GM23338 (cell line): ENCODE results near the gene CERT1. TPM values are rescaled to one million over a fixed set of nuclear protein-coding genes. Genes with fewer than 3 reads are reported as not detected.

Experiments used
- ATAC-seq: fragments of 200-7000 bp; cut with Tn5 transposase; 3 replicates; pipeline ENCODE4 v1.9.1; 2020
- DNase-seq: peaks from one replicate; pipeline ENCODE4 v3.0.0-alpha.2; 2015; ENCODE audit warnings: low spot score
- H2AFZ ChIP-seq: fragments of 200-600 bp; sonication (generic); 2 replicates; pipeline ENCODE4 v1.8.0; 2016; ENCODE audit warnings: antibody characterized with exemption, mild to moderate bottlenecking, moderate library complexity
- H3F3A ChIP-seq: fragments of 200-600 bp; sonication (generic); replicated peaks from 2 replicates; pipeline ENCODE4 v1.8.0; 2017; ENCODE audit warnings: antibody characterized with exemption, mixed run types, low read depth
- H3K27ac ChIP-seq: fragments of 200-600 bp; sonication (generic); 2 replicates; pipeline ENCODE4 v1.6.1; 2016; ENCODE audit warnings: low read depth
- H3K27me3 ChIP-seq: fragments of 200-600 bp; sonication (generic); 2 replicates; pipeline ENCODE4 v1.8.0; 2016; ENCODE audit warnings: mild to moderate bottlenecking, mixed run types, moderate library complexity; ENCODE audit not compliant: insufficient read depth
- H3K36me3 ChIP-seq: fragments of 200-600 bp; sonication (generic); 2 replicates; pipeline ENCODE4 v1.8.0; 2016; ENCODE audit warnings: mild to moderate bottlenecking; ENCODE audit not compliant: insufficient read depth
- H3K4me1 ChIP-seq: fragments of 200-600 bp; sonication (generic); 2 replicates; pipeline ENCODE4 v1.8.0; 2016; ENCODE audit warnings: mild to moderate bottlenecking, moderate library complexity; ENCODE audit not compliant: insufficient read depth
- H3K4me2 ChIP-seq: fragments of 200-600 bp; sonication (generic); 2 replicates; pipeline ENCODE4 v1.7.1; 2017; ENCODE audit warnings: mixed run types
- H3K4me3 ChIP-seq: fragments of 200-600 bp; sonication (generic); 2 replicates; pipeline ENCODE4 v1.6.1; 2016; ENCODE audit warnings: mixed run types
- H3K79me2 ChIP-seq: fragments of 200-600 bp; sonication (generic); replicated peaks from 2 replicates; pipeline ENCODE4 v1.8.0; 2017; ENCODE audit warnings: mild to moderate bottlenecking; ENCODE audit not compliant: insufficient read depth
- H3K9me2 ChIP-seq: fragments of 200-600 bp; sonication (generic); 2 replicates; pipeline ENCODE4 v1.8.0; 2017; ENCODE audit not compliant: insufficient read depth
- H4K20me1 ChIP-seq: fragments of 200-600 bp; sonication (generic); replicated peaks from 2 replicates; pipeline ENCODE4 v1.8.0; 2017; ENCODE audit warnings: mild to moderate bottlenecking; ENCODE audit not compliant: insufficient read depth
- H3K27ac Mint-ChIP-seq: 2 replicates; pipeline ENCODE4 v1.8.0; 2020; ENCODE audit warnings: inconsistent platforms, mild to moderate bottlenecking, moderate library complexity, mixed read lengths
- H3K27me3 Mint-ChIP-seq: 3 replicates; pipeline ENCODE4 v1.8.0; 2022; ENCODE audit warnings: low read depth, mild to moderate bottlenecking, moderate library complexity, mixed read lengths, inconsistent platforms; ENCODE audit not compliant: insufficient read depth, poor library complexity
- H3K36me3 Mint-ChIP-seq: 3 replicates; pipeline ENCODE4 v1.8.0; 2021; ENCODE audit warnings: low read depth, mild to moderate bottlenecking, inconsistent platforms, moderate library complexity, mixed read lengths
- H3K4me1 Mint-ChIP-seq: 3 replicates; pipeline ENCODE4 v1.8.0; 2020; ENCODE audit warnings: mild to moderate bottlenecking, inconsistent platforms, mixed read lengths
- H3K4me3 Mint-ChIP-seq: 3 replicates; pipeline ENCODE4 v1.8.0; 2021; ENCODE audit warnings: moderate library complexity, mild to moderate bottlenecking, inconsistent platforms, mixed read lengths
- H3K9me3 Mint-ChIP-seq: 3 replicates; pipeline ENCODE4 v1.8.0; 2020; ENCODE audit warnings: moderate library complexity, mild to moderate bottlenecking, inconsistent platforms, mixed read lengths
- CREB1 ChIP-seq: fragments of 250-450 bp; sonication (Bioruptor Pico); IDR thresholded peaks from 2 replicates; pipeline ENCODE4 v1.5.0; 2020; ENCODE audit warnings: low read depth, mild to moderate bottlenecking, moderate library complexity
- EZH2phosphoT487 ChIP-seq: fragments of 200-600 bp; sonication (generic); IDR thresholded peaks from one replicate; pipeline ENCODE4 v1.8.1; 2018; ENCODE audit warnings: antibody characterized with exemption; ENCODE audit not compliant: unreplicated experiment
- ZNF114 ChIP-seq: fragments of 250-450 bp; sonication (Bioruptor Pico); IDR thresholded peaks from 2 replicates; pipeline ENCODE4 v1.5.0; 2020; ENCODE audit warnings: mild to moderate bottlenecking, moderate library complexity
- polyA plus RNA-seq: library from polyadenylated mRNA; unstranded; fragments of >200 nt; fragmentation: Nextera tagmentation; extraction: Ambion mirVana; gene quantifications from 2 replicates; pipeline ENCODE4 v1.2.1, GENCODE V29; 2016
- total RNA-seq: library from RNA; depleted of rRNA; stranded (reverse); fragments of >200 nt; shearing (Covaris generic); gene quantifications from 2 replicates; pipeline ENCODE4 v1.2.3, GENCODE V29; 2014
- TF ChIP-seq, protein P1 (sequence below): IDR thresholded peaks from one replicate; pipeline ENCODE4 v1.6.1; 2018; ENCODE audit warnings: antibody characterized with exemption; ENCODE audit not compliant: unreplicated experiment
- TF ChIP-seq, protein P2 (sequence below): IDR thresholded peaks from 2 replicates; pipeline ENCODE4 v1.6.1; 2016; ENCODE audit warnings: antibody characterized with exemption
- TF ChIP-seq, protein P3 (sequence below), 2 experiments: fragments of 200-600 bp in 1 of 2; sonication (generic) in 1 of 2; conservative IDR thresholded peaks; 2 replicates each; pipeline versions ENCODE4 v1.5.1 to v1.6.1; 2016 to 2017; ENCODE audit warnings: antibody characterized with exemption in 2 of 2, low read depth in 2 of 2, mild to moderate bottlenecking in 2 of 2, moderate library complexity in 1 of 2
- TF ChIP-seq, protein P4 (sequence below): fragments of 250-450 bp; sonication (Bioruptor Pico); IDR thresholded peaks from 2 replicates; pipeline ENCODE4 v1.5.0; 2020; ENCODE audit warnings: mild to moderate bottlenecking, moderate library complexity

CERT1 gene
- total and polyA plus RNA-seq, 2 experiments from 2014 or later = 36.5 to 40.7 TPM

- TF ChIP-seq, protein P1, sequence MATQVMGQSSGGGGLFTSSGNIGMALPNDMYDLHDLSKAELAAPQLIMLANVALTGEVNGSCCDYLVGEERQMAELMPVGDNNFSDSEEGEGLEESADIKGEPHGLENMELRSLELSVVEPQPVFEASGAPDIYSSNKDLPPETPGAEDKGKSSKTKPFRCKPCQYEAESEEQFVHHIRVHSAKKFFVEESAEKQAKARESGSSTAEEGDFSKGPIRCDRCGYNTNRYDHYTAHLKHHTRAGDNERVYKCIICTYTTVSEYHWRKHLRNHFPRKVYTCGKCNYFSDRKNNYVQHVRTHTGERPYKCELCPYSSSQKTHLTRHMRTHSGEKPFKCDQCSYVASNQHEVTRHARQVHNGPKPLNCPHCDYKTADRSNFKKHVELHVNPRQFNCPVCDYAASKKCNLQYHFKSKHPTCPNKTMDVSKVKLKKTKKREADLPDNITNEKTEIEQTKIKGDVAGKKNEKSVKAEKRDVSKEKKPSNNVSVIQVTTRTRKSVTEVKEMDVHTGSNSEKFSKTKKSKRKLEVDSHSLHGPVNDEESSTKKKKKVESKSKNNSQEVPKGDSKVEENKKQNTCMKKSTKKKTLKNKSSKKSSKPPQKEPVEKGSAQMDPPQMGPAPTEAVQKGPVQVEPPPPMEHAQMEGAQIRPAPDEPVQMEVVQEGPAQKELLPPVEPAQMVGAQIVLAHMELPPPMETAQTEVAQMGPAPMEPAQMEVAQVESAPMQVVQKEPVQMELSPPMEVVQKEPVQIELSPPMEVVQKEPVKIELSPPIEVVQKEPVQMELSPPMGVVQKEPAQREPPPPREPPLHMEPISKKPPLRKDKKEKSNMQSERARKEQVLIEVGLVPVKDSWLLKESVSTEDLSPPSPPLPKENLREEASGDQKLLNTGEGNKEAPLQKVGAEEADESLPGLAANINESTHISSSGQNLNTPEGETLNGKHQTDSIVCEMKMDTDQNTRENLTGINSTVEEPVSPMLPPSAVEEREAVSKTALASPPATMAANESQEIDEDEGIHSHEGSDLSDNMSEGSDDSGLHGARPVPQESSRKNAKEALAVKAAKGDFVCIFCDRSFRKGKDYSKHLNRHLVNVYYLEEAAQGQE = no peak
- TF ChIP-seq ZNF114 (CRISPR knock-in tag) (no peak), EZH2phosphoT487 (no peak)
- TF ChIP-seq, protein P2, sequence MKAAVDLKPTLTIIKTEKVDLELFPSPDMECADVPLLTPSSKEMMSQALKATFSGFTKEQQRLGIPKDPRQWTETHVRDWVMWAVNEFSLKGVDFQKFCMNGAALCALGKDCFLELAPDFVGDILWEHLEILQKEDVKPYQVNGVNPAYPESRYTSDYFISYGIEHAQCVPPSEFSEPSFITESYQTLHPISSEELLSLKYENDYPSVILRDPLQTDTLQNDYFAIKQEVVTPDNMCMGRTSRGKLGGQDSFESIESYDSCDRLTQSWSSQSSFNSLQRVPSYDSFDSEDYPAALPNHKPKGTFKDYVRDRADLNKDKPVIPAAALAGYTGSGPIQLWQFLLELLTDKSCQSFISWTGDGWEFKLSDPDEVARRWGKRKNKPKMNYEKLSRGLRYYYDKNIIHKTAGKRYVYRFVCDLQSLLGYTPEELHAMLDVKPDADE = no peak
Measured at GRCh38 chr5:75510417-75510835, 1.0 kb downstream of the CERT1 start (continued).

DNA sequence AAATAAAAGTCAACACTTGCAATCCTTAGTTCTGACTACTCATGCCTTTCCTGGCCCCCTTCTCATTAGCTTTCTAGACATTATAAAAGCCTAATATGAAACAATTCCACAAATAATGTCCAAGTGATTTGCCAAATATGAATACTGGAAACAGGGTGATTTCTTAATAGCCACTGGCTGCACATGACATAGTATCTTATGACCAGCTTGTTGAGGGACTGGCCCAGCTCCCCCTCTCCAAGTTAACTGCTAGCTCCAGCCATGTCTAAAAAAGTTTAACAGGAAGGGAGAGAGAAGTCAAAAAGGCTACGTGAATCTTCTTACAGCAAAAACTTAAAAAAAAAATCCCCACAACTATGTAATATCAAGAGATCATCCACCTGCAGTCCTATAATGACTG lies 1.5 kb downstream of the CERT1 start:
- Histone ChIP-seq H3K79me2 (peaks cover 57% of the 10 kb centered on the region), H3K9me2 (no peaks in the 10 kb centered on the region), H3K4me3 (peak overlapping the region; percentile 62), H2AFZ (no peak overlapping the region), H3K27me3 (no peaks in the 10 kb centered on the region), H3K4me1 (peaks cover 15% of the 10 kb centered on the region; the same call in 1 of the 2 replicates), H3K27ac (no peak overlapping the region), H4K20me1 (no peaks in the 10 kb centered on the region; the same call in 1 of the 2 replicates), H3F3A (no peaks in the 10 kb centered on the region), H3K36me3 (no peaks in the 10 kb centered on the region), H3K4me2 (peak overlapping the region; percentile 93)
- Mint-ChIP-seq H3K9me3 (no peaks in the 10 kb centered on the region; the same call in 2 of the 3 replicates), H3K4me1 (peaks cover 16% of the 10 kb centered on the region), H3K27me3 (peaks cover 19% of the 10 kb centered on the region), H3K4me3 (peak overlapping the region; percentile 94), H3K27ac (no peak overlapping the region), H3K36me3 (peaks cover 2% of the 10 kb centered on the region; the same call in 2 of the 3 replicates)
- no peak for DNase-seq
- no peak for ATAC-seq
- TF ChIP-seq CREB1 (CRISPR knock-in tag) (no peak), ZNF114 (CRISPR knock-in tag) (no peak), EZH2phosphoT487 (no peak)
- TF ChIP-seq, protein P3, sequence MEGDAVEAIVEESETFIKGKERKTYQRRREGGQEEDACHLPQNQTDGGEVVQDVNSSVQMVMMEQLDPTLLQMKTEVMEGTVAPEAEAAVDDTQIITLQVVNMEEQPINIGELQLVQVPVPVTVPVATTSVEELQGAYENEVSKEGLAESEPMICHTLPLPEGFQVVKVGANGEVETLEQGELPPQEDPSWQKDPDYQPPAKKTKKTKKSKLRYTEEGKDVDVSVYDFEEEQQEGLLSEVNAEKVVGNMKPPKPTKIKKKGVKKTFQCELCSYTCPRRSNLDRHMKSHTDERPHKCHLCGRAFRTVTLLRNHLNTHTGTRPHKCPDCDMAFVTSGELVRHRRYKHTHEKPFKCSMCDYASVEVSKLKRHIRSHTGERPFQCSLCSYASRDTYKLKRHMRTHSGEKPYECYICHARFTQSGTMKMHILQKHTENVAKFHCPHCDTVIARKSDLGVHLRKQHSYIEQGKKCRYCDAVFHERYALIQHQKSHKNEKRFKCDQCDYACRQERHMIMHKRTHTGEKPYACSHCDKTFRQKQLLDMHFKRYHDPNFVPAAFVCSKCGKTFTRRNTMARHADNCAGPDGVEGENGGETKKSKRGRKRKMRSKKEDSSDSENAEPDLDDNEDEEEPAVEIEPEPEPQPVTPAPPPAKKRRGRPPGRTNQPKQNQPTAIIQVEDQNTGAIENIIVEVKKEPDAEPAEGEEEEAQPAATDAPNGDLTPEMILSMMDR (conservative IDR thresholded peaks at IDR 0.05; ENCODE audit: low read depth in 2 of 2) = no peak
- TF ChIP-seq, protein P1 = no peak
- TF ChIP-seq, protein P4, sequence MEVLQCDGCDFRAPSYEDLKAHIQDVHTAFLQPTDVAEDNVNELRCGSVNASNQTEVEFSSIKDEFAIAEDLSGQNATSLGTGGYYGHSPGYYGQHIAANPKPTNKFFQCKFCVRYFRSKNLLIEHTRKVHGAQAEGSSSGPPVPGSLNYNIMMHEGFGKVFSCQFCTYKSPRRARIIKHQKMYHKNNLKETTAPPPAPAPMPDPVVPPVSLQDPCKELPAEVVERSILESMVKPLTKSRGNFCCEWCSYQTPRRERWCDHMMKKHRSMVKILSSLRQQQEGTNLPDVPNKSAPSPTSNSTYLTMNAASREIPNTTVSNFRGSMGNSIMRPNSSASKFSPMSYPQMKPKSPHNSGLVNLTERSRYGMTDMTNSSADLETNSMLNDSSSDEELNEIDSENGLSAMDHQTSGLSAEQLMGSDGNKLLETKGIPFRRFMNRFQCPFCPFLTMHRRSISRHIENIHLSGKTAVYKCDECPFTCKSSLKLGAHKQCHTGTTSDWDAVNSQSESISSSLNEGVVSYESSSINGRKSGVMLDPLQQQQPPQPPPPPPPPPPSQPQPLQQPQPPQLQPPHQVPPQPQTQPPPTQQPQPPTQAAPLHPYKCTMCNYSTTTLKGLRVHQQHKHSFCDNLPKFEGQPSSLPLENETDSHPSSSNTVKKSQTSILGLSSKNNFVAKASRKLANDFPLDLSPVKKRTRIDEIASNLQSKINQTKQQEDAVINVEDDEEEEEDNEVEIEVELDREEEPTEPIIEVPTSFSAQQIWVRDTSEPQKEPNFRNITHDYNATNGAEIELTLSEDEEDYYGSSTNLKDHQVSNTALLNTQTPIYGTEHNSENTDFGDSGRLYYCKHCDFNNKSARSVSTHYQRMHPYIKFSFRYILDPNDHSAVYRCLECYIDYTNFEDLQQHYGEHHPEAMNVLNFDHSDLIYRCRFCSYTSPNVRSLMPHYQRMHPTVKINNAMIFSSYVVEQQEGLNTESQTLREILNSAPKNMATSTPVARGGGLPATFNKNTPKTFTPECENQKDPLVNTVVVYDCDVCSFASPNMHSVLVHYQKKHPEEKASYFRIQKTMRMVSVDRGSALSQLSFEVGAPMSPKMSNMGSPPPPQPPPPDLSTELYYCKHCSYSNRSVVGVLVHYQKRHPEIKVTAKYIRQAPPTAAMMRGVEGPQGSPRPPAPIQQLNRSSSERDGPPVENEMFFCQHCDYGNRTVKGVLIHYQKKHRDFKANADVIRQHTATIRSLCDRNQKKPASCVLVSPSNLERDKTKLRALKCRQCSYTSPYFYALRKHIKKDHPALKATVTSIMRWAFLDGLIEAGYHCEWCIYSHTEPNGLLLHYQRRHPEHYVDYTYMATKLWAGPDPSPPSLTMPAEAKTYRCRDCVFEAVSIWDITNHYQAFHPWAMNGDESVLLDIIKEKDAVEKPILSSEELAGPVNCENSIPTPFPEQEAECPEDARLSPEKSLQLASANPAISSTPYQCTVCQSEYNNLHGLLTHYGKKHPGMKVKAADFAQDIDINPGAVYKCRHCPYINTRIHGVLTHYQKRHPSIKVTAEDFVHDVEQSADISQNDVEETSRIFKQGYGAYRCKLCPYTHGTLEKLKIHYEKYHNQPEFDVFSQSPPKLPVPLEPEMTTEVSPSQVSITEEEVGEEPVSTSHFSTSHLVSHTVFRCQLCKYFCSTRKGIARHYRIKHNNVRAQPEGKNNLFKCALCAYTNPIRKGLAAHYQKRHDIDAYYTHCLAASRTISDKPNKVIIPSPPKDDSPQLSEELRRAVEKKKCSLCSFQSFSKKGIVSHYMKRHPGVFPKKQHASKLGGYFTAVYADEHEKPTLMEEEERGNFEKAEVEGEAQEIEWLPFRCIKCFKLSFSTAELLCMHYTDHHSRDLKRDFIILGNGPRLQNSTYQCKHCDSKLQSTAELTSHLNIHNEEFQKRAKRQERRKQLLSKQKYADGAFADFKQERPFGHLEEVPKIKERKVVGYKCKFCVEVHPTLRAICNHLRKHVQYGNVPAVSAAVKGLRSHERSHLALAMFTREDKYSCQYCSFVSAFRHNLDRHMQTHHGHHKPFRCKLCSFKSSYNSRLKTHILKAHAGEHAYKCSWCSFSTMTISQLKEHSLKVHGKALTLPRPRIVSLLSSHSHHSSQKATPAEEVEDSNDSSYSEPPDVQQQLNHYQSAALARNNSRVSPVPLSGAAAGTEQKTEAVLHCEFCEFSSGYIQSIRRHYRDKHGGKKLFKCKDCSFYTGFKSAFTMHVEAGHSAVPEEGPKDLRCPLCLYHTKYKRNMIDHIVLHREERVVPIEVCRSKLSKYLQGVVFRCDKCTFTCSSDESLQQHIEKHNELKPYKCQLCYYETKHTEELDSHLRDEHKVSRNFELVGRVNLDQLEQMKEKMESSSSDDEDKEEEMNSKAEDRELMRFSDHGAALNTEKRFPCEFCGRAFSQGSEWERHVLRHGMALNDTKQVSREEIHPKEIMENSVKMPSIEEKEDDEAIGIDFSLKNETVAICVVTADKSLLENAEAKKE (CRISPR knock-in tag) = no peak
